Type B pancreatic cell (in vitro differentiated cells): ENCODE results near the gene PLK5. TPM values are rescaled to one million over a fixed set of nuclear protein-coding genes. Genes with fewer than 3 reads are reported as not detected.
A peak's percentile ranks its signal among the peaks of the same experiment; 100 is the strongest.

Experiments used
- DNase-seq: peaks from one replicate; pipeline ENCODE4 v3.0.0; 2021; ENCODE audit warnings: mixed read lengths; ENCODE audit not compliant: unreplicated experiment; ENCODE audit errors: extremely low spot score
- H3K27ac Mint-ChIP-seq: 2 replicates; pipeline ENCODE4 v1.8.0; 2021; ENCODE audit warnings: mild to moderate bottlenecking, mixed read lengths
- H3K27me3 Mint-ChIP-seq: 2 replicates; pipeline ENCODE4 v1.8.0; 2021; ENCODE audit warnings: mixed read lengths
- H3K36me3 Mint-ChIP-seq: 2 replicates; pipeline ENCODE4 v1.8.0; 2021; ENCODE audit warnings: mixed read lengths
- H3K4me1 Mint-ChIP-seq: one replicate; pipeline ENCODE4 v1.8.0; 2021; ENCODE audit warnings: mixed read lengths; ENCODE audit not compliant: unreplicated experiment
- H3K4me3 Mint-ChIP-seq: 2 replicates; pipeline ENCODE4 v1.8.0; 2021; ENCODE audit warnings: mild to moderate bottlenecking, mixed read lengths
- H3K9me3 Mint-ChIP-seq: 2 replicates; pipeline ENCODE4 v1.8.0; 2021; ENCODE audit warnings: mixed read lengths
- CTCF ChIP-seq: fragments of 200-600 bp; sonication (generic); conservative IDR thresholded peaks from 2 replicates; pipeline ENCODE4 v1.5.0; 2021; ENCODE audit warnings: antibody characterized with exemption, mild to moderate bottlenecking
- total RNA-seq: library from RNA; stranded (reverse); gene quantifications from 2 replicates; pipeline ENCODE4 v1.2.1, GENCODE V29; 2021; ENCODE audit warnings: low replicate concordance

Gene PLK5
- total RNA-seq, 1 donor from 2014 or later, result 0.24 TPM

GRCh38 chr19:1563251-1563650 lies 39.4 kb downstream of the PLK5 start:
- peak overlapping the region; percentile 29 for H3K27ac Mint-ChIP-seq
- H3K4me3 Mint-ChIP-seq, result no peak overlapping the region
- peaks cover 4% of the 10 kb centered on the region for H3K36me3 Mint-ChIP-seq
- TF ChIP-seq CTCF, result no peak
- no peak for DNase-seq
- H3K9me3 Mint-ChIP-seq, result no peaks in the 10 kb centered on the region
- H3K4me1 Mint-ChIP-seq, result peaks cover 7% of the 10 kb centered on the region
- H3K27me3 Mint-ChIP-seq, result no peaks in the 10 kb centered on the region

GRCh38 chr19:1566392-1567115 lies 42.7 kb downstream of the PLK5 start:
- Mint-ChIP-seq H3K36me3 (peaks cover 4% of the 10 kb centered on the region), H3K4me1 (peaks cover 11% of the 10 kb centered on the region), H3K4me3 (peak overlapping the region; percentile 71), H3K27ac (no peak overlapping the region), H3K9me3 (no peaks in the 10 kb centered on the region), H3K27me3 (peaks cover 10% of the 10 kb centered on the region)
- TF ChIP-seq CTCF, result no peak
- no peak for DNase-seq

GRCh38 chr19:1567116-1567847 lies 43.4 kb downstream of the PLK5 start:
- H3K4me1 Mint-ChIP-seq, result peaks cover 11% of the 10 kb centered on the region
- DNase-seq, result no peak
- H3K9me3 Mint-ChIP-seq, result no peaks in the 10 kb centered on the region
- no peak overlapping the region for H3K27ac Mint-ChIP-seq
- TF ChIP-seq CTCF, result no peak
- H3K27me3 Mint-ChIP-seq, result peaks cover 10% of the 10 kb centered on the region
- H3K4me3 Mint-ChIP-seq, result peak overlapping the region; percentile 80
- peaks cover 4% of the 10 kb centered on the region for H3K36me3 Mint-ChIP-seq

GRCh38 chr19:1567848-1568227 lies 44.0 kb downstream of the PLK5 start:
- H3K4me3 Mint-ChIP-seq, result no peak overlapping the region
- no peak for TF ChIP-seq CTCF
- no peak for DNase-seq
- no peaks in the 10 kb centered on the region for H3K9me3 Mint-ChIP-seq
- H3K27ac Mint-ChIP-seq, result no peak overlapping the region
- H3K27me3 Mint-ChIP-seq, result peaks cover 10% of the 10 kb centered on the region
- H3K36me3 Mint-ChIP-seq, result peaks cover 4% of the 10 kb centered on the region
- peaks cover 11% of the 10 kb centered on the region for H3K4me1 Mint-ChIP-seq

GRCh38 chr19:1568320-1569019 lies 44.6 kb downstream of the PLK5 start, which contains the start of gene MEX3D:
TSS of gene MEX3D (minus strand) at chr19:1568325. CDS start at chr19:1568058, 267 bp downstream.
- peaks cover 10% of the 10 kb centered on the region for H3K27me3 Mint-ChIP-seq
- no peak for TF ChIP-seq CTCF
- no peaks in the 10 kb centered on the region for H3K9me3 Mint-ChIP-seq
- peak; percentile 83 for DNase-seq
- H3K4me1 Mint-ChIP-seq, result peaks cover 10% of the 10 kb centered on the region
- H3K4me3 Mint-ChIP-seq, result peak within 1 kb of the TSS; percentile 85
- peaks cover 4% of the 10 kb centered on the region for H3K36me3 Mint-ChIP-seq
- peak within 1 kb of the TSS; percentile 86 for H3K27ac Mint-ChIP-seq
